Astrocyte (in vitro differentiated cells and primary cell): ENCODE data around the gene SLC16A9. TPM values are rescaled to one million over a fixed set of nuclear protein-coding genes. Genes with fewer than 3 reads are reported as not detected.
"Not testable (repeated sequence)": the region's sequence is repeated elsewhere in the genome, so short reads cannot be mapped to it uniquely, and the experiment has no call there.

Experiments
- DNase-seq: peaks from one replicate; pipeline ENCODE4 v3.0.0-alpha.2; 2010; ENCODE audit warnings: low read depth
- FAIRE-seq: peaks from 2 replicates; lab custom pipeline; 2011; peaks lifted over from hg19 to GRCh38; lab: Jason Lieb, UNC
- H2AFZ ChIP-seq: 2 replicates; pipeline ENCODE4 v1.6.0; 2012; ENCODE audit warnings: low read depth, low read length, inconsistent platforms
- H3K27ac ChIP-seq: 2 replicates; pipeline ENCODE4 v1.5.1; 2011; ENCODE audit warnings: low read depth, low read length, inconsistent platforms
- H3K27me3 ChIP-seq: 2 replicates; pipeline ENCODE4 v1.6.0; 2011; ENCODE audit warnings: low read length, inconsistent platforms; ENCODE audit not compliant: insufficient read depth
- H3K36me3 ChIP-seq: 2 replicates; pipeline ENCODE4 v1.5.1; 2011; ENCODE audit warnings: low read length, inconsistent platforms; ENCODE audit not compliant: insufficient read depth
- H3K4me1 ChIP-seq: 2 replicates; pipeline ENCODE4 v1.5.1; 2011; ENCODE audit warnings: low read length, inconsistent platforms; ENCODE audit not compliant: insufficient read depth
- H3K4me2 ChIP-seq: 2 replicates; pipeline ENCODE4 v1.6.0; 2012; ENCODE audit warnings: low read length, inconsistent platforms
- H3K4me3 ChIP-seq: 2 replicates; pipeline ENCODE4 v1.5.1; 2011; ENCODE audit warnings: low read depth, mild to moderate bottlenecking, low read length, inconsistent platforms; ENCODE audit not compliant: insufficient read depth
- H3K79me2 ChIP-seq: 2 replicates; pipeline ENCODE4 v1.6.0; 2012; ENCODE audit warnings: mild to moderate bottlenecking, low read length, inconsistent platforms; ENCODE audit not compliant: insufficient read depth
- H3K9ac ChIP-seq: 2 replicates; pipeline ENCODE4 v1.6.0; 2012; ENCODE audit warnings: mild to moderate bottlenecking, low read length, inconsistent platforms
- H3K9me3 ChIP-seq: 2 replicates; pipeline ENCODE4 v1.5.1; 2012; ENCODE audit warnings: low read depth, mild to moderate bottlenecking, low read length, inconsistent platforms; ENCODE audit not compliant: insufficient read depth
- H4K20me1 ChIP-seq: 2 replicates; pipeline ENCODE4 v1.6.0; 2012; ENCODE audit warnings: low read length, inconsistent platforms; ENCODE audit not compliant: insufficient read depth
- H3K27ac Mint-ChIP-seq: one replicate; pipeline ENCODE4 v1.8.0; 2021; ENCODE audit warnings: mild to moderate bottlenecking, mixed read lengths; ENCODE audit not compliant: unreplicated experiment
- H3K27me3 Mint-ChIP-seq: one replicate; pipeline ENCODE4 v1.8.0; 2021; ENCODE audit warnings: low read depth, mixed read lengths; ENCODE audit not compliant: unreplicated experiment
- H3K36me3 Mint-ChIP-seq: one replicate; pipeline ENCODE4 v1.8.0; 2021; ENCODE audit warnings: low read depth, mixed read lengths; ENCODE audit not compliant: unreplicated experiment
- H3K4me1 Mint-ChIP-seq: one replicate; pipeline ENCODE4 v1.8.0; 2021; ENCODE audit warnings: low read depth, mixed read lengths; ENCODE audit not compliant: unreplicated experiment
- H3K4me3 Mint-ChIP-seq: one replicate; pipeline ENCODE4 v1.8.0; 2021; ENCODE audit warnings: mild to moderate bottlenecking, moderate library complexity, mixed read lengths; ENCODE audit not compliant: unreplicated experiment
- H3K9me3 Mint-ChIP-seq: one replicate; pipeline ENCODE4 v1.8.0; 2021; ENCODE audit warnings: mild to moderate bottlenecking, mixed read lengths; ENCODE audit not compliant: unreplicated experiment
- CTCF ChIP-seq: IDR thresholded peaks from 2 replicates; pipeline ENCODE4 v1.5.1; 2011; ENCODE audit warnings: low read depth, mild to moderate bottlenecking, inconsistent platforms, low read length, moderate library complexity; ENCODE audit not compliant: insufficient read depth
- EZH2 ChIP-seq: IDR thresholded peaks from 2 replicates; pipeline ENCODE4 v1.6.1; 2012; ENCODE audit warnings: mild to moderate bottlenecking, low read length, inconsistent platforms; ENCODE audit not compliant: insufficient read depth
- total RNA-seq: library from RNA; stranded (reverse); gene quantifications from 2 replicates; pipeline ENCODE4 v1.2.1, GENCODE V29; 2021

The SLC16A9 gene
- total RNA-seq, 1 donor from 2014 or later, result 3.4 TPM

GRCh38 chr10:59736749-59737148 lies 27.1 kb upstream of the SLC16A9 start:
- no peaks in the 10 kb centered on the region for H3K79me2 ChIP-seq
- no peaks in the 10 kb centered on the region for H3K4me1 ChIP-seq
- H3K4me1 Mint-ChIP-seq, result no peaks in the 10 kb centered on the region
- no peak overlapping the region for H3K27ac Mint-ChIP-seq
- H3K9ac ChIP-seq, result no peak overlapping the region
- DNase-seq, result no peak
- H3K36me3 Mint-ChIP-seq, result no peaks in the 10 kb centered on the region
- no peak overlapping the region for H3K27ac ChIP-seq
- H4K20me1 ChIP-seq, result no peaks in the 10 kb centered on the region
- H3K4me3 Mint-ChIP-seq, result no peak overlapping the region
- no peaks in the 10 kb centered on the region for H3K9me3 Mint-ChIP-seq
- no peaks in the 10 kb centered on the region for H3K9me3 ChIP-seq
- no peak overlapping the region for H2AFZ ChIP-seq
- H3K27me3 Mint-ChIP-seq, result no peaks in the 10 kb centered on the region
- no peaks in the 10 kb centered on the region for H3K36me3 ChIP-seq
- no peak overlapping the region for H3K4me3 ChIP-seq
- H3K4me2 ChIP-seq, result no peak overlapping the region
- H3K27me3 ChIP-seq, result peaks cover 2% of the 10 kb centered on the region
- no peak for FAIRE-seq
- TF ChIP-seq EZH2 (no peak), CTCF (no peak)

- Histone ChIP-seq H3K9me3 (no peaks in the 10 kb centered on the region), H3K4me2 (no peak overlapping the region), H3K4me3 (no peak overlapping the region), H3K4me1 (no peaks in the 10 kb centered on the region), H4K20me1 (no peaks in the 10 kb centered on the region), H3K27me3 (peaks cover 2% of the 10 kb centered on the region), H3K9ac (no peak overlapping the region), H3K27ac (no peak overlapping the region), H3K36me3 (no peaks in the 10 kb centered on the region), H2AFZ (no peak overlapping the region), H3K79me2 (no peaks in the 10 kb centered on the region)
- H3K36me3 Mint-ChIP-seq, result no peaks in the 10 kb centered on the region
- DNase-seq (no peak), FAIRE-seq (no peak)
- H3K9me3 Mint-ChIP-seq, result no peaks in the 10 kb centered on the region
- no peak for TF ChIP-seq EZH2
- no peak for TF ChIP-seq CTCF
- no peak overlapping the region for H3K4me3 Mint-ChIP-seq
- no peak overlapping the region for H3K27ac Mint-ChIP-seq
- no peaks in the 10 kb centered on the region for H3K27me3 Mint-ChIP-seq
- no peaks in the 10 kb centered on the region for H3K4me1 Mint-ChIP-seq
Observed at GRCh38 chr10:59735296-59735695, 25.6 kb upstream of the SLC16A9 start.

GRCh38 chr10:59734014-59734462 lies 24.4 kb upstream of the SLC16A9 start:
- no peaks in the 10 kb centered on the region for H3K79me2 ChIP-seq
- H3K27me3 ChIP-seq, result peaks cover 2% of the 10 kb centered on the region
- Mint-ChIP-seq H3K4me1 (no peaks in the 10 kb centered on the region), H3K27me3 (no peaks in the 10 kb centered on the region), H3K36me3 (no peaks in the 10 kb centered on the region), H3K9me3 (no peaks in the 10 kb centered on the region), H3K4me3 (no peak overlapping the region), H3K27ac (no peak overlapping the region)
- no peak overlapping the region for H3K4me2 ChIP-seq
- no peak overlapping the region for H3K4me3 ChIP-seq
- no peak overlapping the region for H3K9ac ChIP-seq
- no peaks in the 10 kb centered on the region for H3K9me3 ChIP-seq
- no peak overlapping the region for H2AFZ ChIP-seq
- no peak for DNase-seq
- H3K27ac ChIP-seq, result no peak overlapping the region
- no peak for TF ChIP-seq EZH2
- no peak for TF ChIP-seq CTCF
- FAIRE-seq, result no peak
- no peaks in the 10 kb centered on the region for H4K20me1 ChIP-seq
- H3K4me1 ChIP-seq, result no peaks in the 10 kb centered on the region
- no peaks in the 10 kb centered on the region for H3K36me3 ChIP-seq

GRCh38 chr10:59733321-59734013 lies 23.8 kb upstream of the SLC16A9 start:
- not testable (repeated sequence) for FAIRE-seq, H3K27ac ChIP-seq, DNase-seq, H3K4me3 Mint-ChIP-seq, H4K20me1 ChIP-seq, H3K4me3 ChIP-seq, H2AFZ ChIP-seq, H3K27ac Mint-ChIP-seq, H3K27me3 ChIP-seq, H3K9me3 Mint-ChIP-seq, H3K4me2 ChIP-seq, H3K9ac ChIP-seq, H3K36me3 Mint-ChIP-seq, H3K27me3 Mint-ChIP-seq, H3K4me1 ChIP-seq, H3K36me3 ChIP-seq, H3K79me2 ChIP-seq, H3K4me1 Mint-ChIP-seq, H3K9me3 ChIP-seq
